Measurements from ENCODE around the gene GIPC3.

Gene GIPC3

DNA sequence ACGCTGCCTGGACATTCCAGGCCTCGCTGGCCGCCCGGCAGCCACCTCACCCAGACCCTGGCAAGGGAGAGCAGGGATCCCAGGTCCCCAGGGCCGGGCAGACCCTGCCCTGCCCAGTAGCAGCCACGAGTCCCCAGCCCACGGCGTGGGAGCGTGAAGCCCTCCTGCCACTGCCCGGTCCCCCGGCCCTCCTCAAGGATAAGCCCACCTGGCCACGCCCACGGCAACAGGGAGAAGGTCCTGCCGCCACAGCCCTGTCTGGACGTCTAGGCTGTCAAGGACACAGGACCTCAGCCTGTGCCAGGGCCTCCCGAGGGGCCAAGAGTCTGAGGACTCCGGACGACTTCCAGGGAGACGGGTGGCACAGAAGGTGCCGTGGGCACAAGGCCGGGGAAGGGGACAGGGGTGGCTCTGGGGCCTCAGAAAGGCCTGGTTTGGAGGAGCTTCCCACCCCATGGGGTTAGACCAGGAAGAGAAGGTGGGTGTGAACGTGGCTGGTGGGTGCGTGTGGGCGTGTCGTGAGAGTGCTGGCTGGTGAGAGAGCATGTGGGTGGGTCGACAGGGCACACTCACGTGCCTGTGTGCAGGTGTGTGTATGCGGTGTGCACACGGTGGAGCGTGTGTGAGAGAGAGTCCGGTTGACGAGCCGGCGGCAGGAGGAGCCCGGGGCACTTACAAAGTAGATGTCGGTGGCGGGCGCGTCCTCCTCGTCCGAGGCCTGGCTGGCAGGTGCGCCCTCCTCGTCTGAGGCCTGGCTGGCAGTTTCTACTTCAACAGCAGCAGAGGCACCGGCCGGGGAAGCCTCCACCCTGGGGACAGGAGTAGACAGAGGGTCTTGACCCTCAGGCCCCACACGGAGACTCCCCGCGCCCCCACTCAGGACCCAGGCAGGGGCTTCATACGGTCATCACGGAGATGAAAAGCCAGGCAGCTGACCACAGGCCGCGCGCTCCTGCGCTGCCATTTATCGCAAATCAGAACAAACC lies 53.2 kb downstream of the GIPC3 start:
- DNase-seq (ENCODE audit: low spot score), result no peak

DNA sequence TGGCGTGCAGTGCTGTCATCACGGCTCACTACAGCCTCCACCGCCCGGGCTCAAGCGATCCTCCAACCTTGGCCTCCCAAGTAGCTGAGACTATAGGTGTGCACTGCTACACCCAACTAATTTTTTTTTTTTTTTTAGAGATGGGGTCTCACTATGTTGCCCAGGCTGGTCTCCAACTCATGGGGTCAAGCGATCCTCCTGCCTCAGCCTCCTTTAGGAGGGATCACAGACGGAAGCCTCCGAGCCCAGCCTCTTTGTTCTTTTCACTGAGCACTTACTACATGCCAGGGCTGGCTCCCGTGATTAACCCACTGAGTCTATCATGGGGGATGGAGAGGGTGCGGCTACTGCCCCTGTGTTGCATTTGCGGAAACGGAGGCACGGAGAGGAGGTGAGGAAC lies 54.2 kb downstream of the GIPC3 start:
- DNase-seq (ENCODE audit: low spot score), result no peak

DNA sequence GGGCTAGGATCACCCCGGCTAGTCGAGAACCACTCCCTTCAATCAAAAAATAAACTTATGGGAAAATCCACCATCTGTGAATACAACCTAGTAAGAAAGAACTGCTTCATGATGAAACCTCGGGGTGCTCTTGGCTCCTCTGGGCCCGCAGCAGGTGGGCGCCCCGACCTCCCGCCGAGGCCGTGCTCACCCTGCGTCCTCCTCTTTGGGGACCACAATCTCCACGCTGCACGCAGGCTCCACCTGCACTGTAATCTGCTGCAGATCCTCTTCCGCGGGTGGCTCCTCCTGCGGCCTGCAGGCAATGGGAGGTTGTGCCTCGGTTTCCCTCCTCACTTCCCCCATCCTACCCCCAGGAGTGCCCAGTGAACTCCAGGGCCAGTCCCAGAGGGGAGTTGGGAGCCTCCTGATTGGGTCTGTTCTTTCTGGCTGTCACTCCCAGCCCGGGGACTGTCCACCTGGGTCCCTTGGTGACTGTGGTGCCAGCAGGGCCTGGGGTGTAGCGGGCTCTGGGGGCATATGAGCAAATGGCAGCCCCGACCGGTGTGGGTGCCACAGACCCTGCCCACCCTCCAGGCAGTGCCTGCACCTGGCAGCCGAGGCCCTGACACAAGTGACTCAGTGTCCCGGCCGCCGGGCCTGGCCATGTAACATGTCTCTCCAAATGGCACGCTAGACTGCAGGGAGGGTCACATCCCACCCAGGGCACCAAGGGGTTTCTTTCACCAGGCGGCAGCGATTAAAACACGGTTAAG lies 56.4 kb downstream of the GIPC3 start:
- no peak for DNase-seq (ENCODE audit: low spot score)

DNA sequence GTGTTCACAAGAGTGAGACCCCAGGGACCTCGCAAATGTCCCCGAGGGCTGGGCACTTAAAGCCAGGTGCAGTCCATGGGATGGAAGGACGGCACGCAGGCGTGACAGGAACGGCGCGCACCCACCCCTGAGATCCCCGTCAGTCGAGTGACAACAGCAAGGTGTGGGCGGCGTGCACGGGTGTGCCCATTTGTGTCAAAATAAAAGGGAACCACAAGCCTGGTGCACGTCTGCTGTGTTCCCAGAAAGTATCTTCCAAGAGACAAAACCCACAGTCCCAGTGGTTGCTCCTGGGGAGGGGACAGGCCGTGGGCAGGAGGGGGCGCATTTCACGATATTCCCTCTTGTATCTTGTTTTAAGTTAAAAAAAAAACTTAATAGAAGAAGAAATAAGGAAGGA lies 57.0 kb downstream of the GIPC3 start:
- no peak for DNase-seq (ENCODE audit: low spot score)
